ENCODE data around the gene ZKSCAN1. TPM values are rescaled to one million over a fixed set of nuclear protein-coding genes. Genes with fewer than 3 reads are reported as not detected.
"Not testable (repeated sequence)": the region's sequence is repeated elsewhere in the genome, so short reads cannot be mapped to it uniquely, and the experiment has no call there.

Gene ZKSCAN1
- total and polyA plus RNA-seq, 2 donors (not counting 1 experiment from before 2014, with no cell fraction given), result 12.9 to 97.4 TPM

GRCh38 chr7:99976626-99977025 is 38.8 kb upstream of the ZKSCAN1 start:
- POLR2A ChIA-PET, result interaction anchor here (0.6 to 0.7 kb wide), 2 partner anchors 279 to 1345 kb away, joined by 3 to 6 read pairs; partner anchors contain the start of gene IFT22

DNA sequence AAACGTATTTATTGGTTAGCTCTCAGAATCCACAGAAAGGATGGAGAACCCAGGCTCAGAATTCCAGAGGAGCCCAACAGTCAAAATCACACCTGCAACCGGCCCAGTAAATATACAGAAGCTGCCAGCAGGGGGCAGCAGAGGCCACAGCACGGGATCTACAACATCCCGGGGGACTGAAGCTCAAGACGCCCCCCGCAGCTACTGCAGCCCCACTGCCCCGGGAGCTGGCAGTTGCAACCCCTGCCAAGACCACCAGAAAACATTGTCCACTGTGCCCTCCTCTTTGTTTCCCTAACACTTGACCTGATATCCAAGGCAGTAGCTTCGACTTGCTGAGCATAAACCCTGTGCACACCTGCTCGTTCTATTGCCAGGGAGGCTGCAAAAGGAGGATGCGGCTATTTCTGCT is 35.6 kb upstream of the ZKSCAN1 start:
- H3K4me2 ChIP-seq (replicated peaks; ENCODE audit: low read depth, low read length, poor library complexity, severe bottlenecking); H3K36me3 ChIP-seq (replicated peaks in 1 of 2; ENCODE audit: control extremely low read depth in 1 of 2, control insufficient read depth in 1 of 2, extremely low read depth in 1 of 2, insufficient read depth in 2 of 2, low read length in 1 of 2); POLR2A ChIA-PET; H3K4me1 Mint-ChIP-seq; H3K9me3 Mint-ChIP-seq (ENCODE audit: insufficient read depth); H3K27ac ChIP-seq (ENCODE audit: low read length in 2 of 2); H3K9ac ChIP-seq (ENCODE audit: low read length); H4K20me1 ChIP-seq (ENCODE audit: control insufficient read depth, insufficient read depth, low read length, poor library complexity, severe bottlenecking); H2AFZ ChIP-seq (ENCODE audit: insufficient read depth, low read depth, low read length, poor library complexity, severe bottlenecking); intact Hi-C loops (cut with micrococcal nuclease); H3K4me3 Mint-ChIP-seq; H3K9me3 ChIP-seq (ENCODE audit: control extremely low read depth in 1 of 3, control insufficient read depth in 2 of 3, insufficient read depth in 1 of 3, low read length in 2 of 3); H3K27ac Mint-ChIP-seq; H3K4me1 ChIP-seq (ENCODE audit: control insufficient read depth in 2 of 2, insufficient read depth in 2 of 2, low read length in 2 of 2); H3K79me2 ChIP-seq (ENCODE audit: control insufficient read depth, insufficient read depth, low read length); H3K4me3 ChIP-seq (ENCODE audit: control extremely low read depth in 1 of 5, extremely low read depth in 1 of 5, insufficient read depth in 1 of 5, low read depth in 2 of 5, low read length in 4 of 5): not testable (repeated sequence)
- H3K27me3 Mint-ChIP-seq, result peaks cover 39% of the 10 kb centered on the region
- CTCF ChIA-PET, result interaction anchor here (0.8 to 5.5 kb wide), 12 partner anchors 10 to 1079 kb away, joined by 3 to 52 read pairs (median 3); no protein-coding TSS in a partner anchor
- 44% methylated on average over 4 of the region's 10 CpGs for WGBS (ENCODE audit: insufficient coverage)
- ATAC-seq (ENCODE audit: low read depth), result peak; percentile 74
- DNase-seq, result peak; percentile 64
- H3K27me3 ChIP-seq (replicated peaks in 1 of 4; ENCODE audit: control extremely low read depth in 1 of 4, control insufficient read depth in 3 of 4, insufficient read depth in 4 of 4, low read length in 3 of 4), result peaks cover 0 to 11% (median 1%) of the 10 kb centered on the region in 4 experiments
- TF ChIP-seq, protein P1, sequence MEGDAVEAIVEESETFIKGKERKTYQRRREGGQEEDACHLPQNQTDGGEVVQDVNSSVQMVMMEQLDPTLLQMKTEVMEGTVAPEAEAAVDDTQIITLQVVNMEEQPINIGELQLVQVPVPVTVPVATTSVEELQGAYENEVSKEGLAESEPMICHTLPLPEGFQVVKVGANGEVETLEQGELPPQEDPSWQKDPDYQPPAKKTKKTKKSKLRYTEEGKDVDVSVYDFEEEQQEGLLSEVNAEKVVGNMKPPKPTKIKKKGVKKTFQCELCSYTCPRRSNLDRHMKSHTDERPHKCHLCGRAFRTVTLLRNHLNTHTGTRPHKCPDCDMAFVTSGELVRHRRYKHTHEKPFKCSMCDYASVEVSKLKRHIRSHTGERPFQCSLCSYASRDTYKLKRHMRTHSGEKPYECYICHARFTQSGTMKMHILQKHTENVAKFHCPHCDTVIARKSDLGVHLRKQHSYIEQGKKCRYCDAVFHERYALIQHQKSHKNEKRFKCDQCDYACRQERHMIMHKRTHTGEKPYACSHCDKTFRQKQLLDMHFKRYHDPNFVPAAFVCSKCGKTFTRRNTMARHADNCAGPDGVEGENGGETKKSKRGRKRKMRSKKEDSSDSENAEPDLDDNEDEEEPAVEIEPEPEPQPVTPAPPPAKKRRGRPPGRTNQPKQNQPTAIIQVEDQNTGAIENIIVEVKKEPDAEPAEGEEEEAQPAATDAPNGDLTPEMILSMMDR (IDR thresholded peaks at IDR 0.05), result peak; percentile 76

More at GRCh38 chr7:99976626-99977025, 38.8 kb upstream of the ZKSCAN1 start:
- Histone ChIP-seq H3K27me3 (replicated peaks in 1 of 4; ENCODE audit: control extremely low read depth in 1 of 4, control insufficient read depth in 3 of 4, insufficient read depth in 4 of 4, low read length in 3 of 4) (peaks cover 0 to 13% (median 1%) of the 10 kb centered on the region in 4 experiments), H3K4me1 (ENCODE audit: control insufficient read depth in 2 of 2, insufficient read depth in 2 of 2, low read length in 2 of 2) (no peaks in the 10 kb centered on the region), H2AFZ (ENCODE audit: insufficient read depth, low read depth, low read length, poor library complexity, severe bottlenecking) (no peak overlapping the region), H3K9me3 (ENCODE audit: control extremely low read depth in 1 of 3, control insufficient read depth in 2 of 3, insufficient read depth in 1 of 3, low read length in 2 of 3) (peaks cover 0 to 7% (median 0%) of the 10 kb centered on the region in 3 donors), H3K79me2 (ENCODE audit: control insufficient read depth, insufficient read depth, low read length) (no peaks in the 10 kb centered on the region), H3K9ac (ENCODE audit: low read length) (no peak overlapping the region), H3K36me3 (replicated peaks in 1 of 2; ENCODE audit: control extremely low read depth in 1 of 2, control insufficient read depth in 1 of 2, extremely low read depth in 1 of 2, insufficient read depth in 2 of 2, low read length in 1 of 2) (no peaks in the 10 kb centered on the region), H3K4me3 (ENCODE audit: control extremely low read depth in 1 of 5, extremely low read depth in 1 of 5, insufficient read depth in 1 of 5, low read depth in 2 of 5, low read length in 4 of 5) (no peak overlapping the region), H4K20me1 (ENCODE audit: control insufficient read depth, insufficient read depth, low read length, poor library complexity, severe bottlenecking) (no peaks in the 10 kb centered on the region), H3K4me2 (replicated peaks; ENCODE audit: low read depth, low read length, poor library complexity, severe bottlenecking) (no peak overlapping the region), H3K27ac (ENCODE audit: low read length in 2 of 2) (no peak overlapping the region)
- 92% methylated on average over 13 of the region's 13 CpGs for WGBS (ENCODE audit: insufficient coverage)
- Mint-ChIP-seq H3K27ac (no peak overlapping the region), H3K9me3 (ENCODE audit: insufficient read depth) (no peaks in the 10 kb centered on the region), H3K27me3 (peaks cover 33% of the 10 kb centered on the region), H3K4me1 (peaks cover 1% of the 10 kb centered on the region), H3K4me3 (no peak overlapping the region)
- intact Hi-C loops (cut with micrococcal nuclease), result no loop called here
- CTCF ChIA-PET, result interaction anchor here (4.2 to 5.5 kb wide), 2 partner anchors 13 to 155 kb away, joined by 35 to 52 read pairs; no protein-coding TSS in a partner anchor
- ATAC-seq (ENCODE audit: low read depth), result no peak
- no peak for DNase-seq
- TF ChIP-seq, protein P1 (IDR thresholded peaks at IDR 0.05), result no peak
- no peak for TF ChIP-seq EZH2 (IDR thresholded peaks at IDR 0.05; ENCODE audit: borderline replicate concordance, insufficient read depth, low read depth, low read length, poor library complexity, severe bottlenecking)

- H3K9me3 ChIP-seq (ENCODE audit: control extremely low read depth in 1 of 3, control insufficient read depth in 2 of 3, insufficient read depth in 1 of 3, low read length in 2 of 3); H3K79me2 ChIP-seq (ENCODE audit: control insufficient read depth, insufficient read depth, low read length); H3K4me1 Mint-ChIP-seq; DNase-seq; intact Hi-C loops (cut with micrococcal nuclease); H3K4me1 ChIP-seq (ENCODE audit: control insufficient read depth in 2 of 2, insufficient read depth in 2 of 2, low read length in 2 of 2); H2AFZ ChIP-seq (ENCODE audit: insufficient read depth, low read depth, low read length, poor library complexity, severe bottlenecking); H3K4me3 ChIP-seq (ENCODE audit: control extremely low read depth in 1 of 5, extremely low read depth in 1 of 5, insufficient read depth in 1 of 5, low read depth in 2 of 5, low read length in 4 of 5); H3K27ac Mint-ChIP-seq; H3K27ac ChIP-seq (ENCODE audit: low read length in 2 of 2); POLR2A ChIA-PET; H3K36me3 ChIP-seq (replicated peaks in 1 of 2; ENCODE audit: control extremely low read depth in 1 of 2, control insufficient read depth in 1 of 2, extremely low read depth in 1 of 2, insufficient read depth in 2 of 2, low read length in 1 of 2); H3K9me3 Mint-ChIP-seq (ENCODE audit: insufficient read depth); H4K20me1 ChIP-seq (ENCODE audit: control insufficient read depth, insufficient read depth, low read length, poor library complexity, severe bottlenecking); H3K9ac ChIP-seq (ENCODE audit: low read length); H3K4me3 Mint-ChIP-seq; H3K4me2 ChIP-seq (replicated peaks; ENCODE audit: low read depth, low read length, poor library complexity, severe bottlenecking): not testable (repeated sequence)
- 63% methylated on average over 3 of the region's 4 CpGs for WGBS (ENCODE audit: insufficient coverage)
- peaks cover 39% of the 10 kb centered on the region for H3K27me3 Mint-ChIP-seq
- ATAC-seq (ENCODE audit: low read depth), result peak; percentile 28
- CTCF ChIA-PET, result interaction anchor here (0.8 to 5.5 kb wide), 5 partner anchors 10 to 502 kb away, joined by 3 to 52 read pairs (median 6); no protein-coding TSS in a partner anchor
- peaks cover 0 to 11% (median 1%) of the 10 kb centered on the region in 4 experiments for H3K27me3 ChIP-seq (replicated peaks in 1 of 4; ENCODE audit: control extremely low read depth in 1 of 4, control insufficient read depth in 3 of 4, insufficient read depth in 4 of 4, low read length in 3 of 4)
Measured at GRCh38 chr7:99980448-99980872, 34.9 kb upstream of the ZKSCAN1 start.

All from B cell (primary cell).